Iris pigment epithelial cell (primary cell): ENCODE measurements around the gene ANKS6.
"Not testable (repeated sequence)": the region's sequence is repeated elsewhere in the genome, so short reads cannot be mapped to it uniquely, and the experiment has no call there.

ENCODE experiments used
- DNase-seq: peaks from one replicate; pipeline ENCODE4 v3.0.0-alpha.2; 2011; ENCODE audit warnings: low read depth

The ANKS6 gene

GRCh38 chr9:98701576-98701975, 94.8 kb downstream of the ANKS6 start:
- no peak for DNase-seq

DNA sequence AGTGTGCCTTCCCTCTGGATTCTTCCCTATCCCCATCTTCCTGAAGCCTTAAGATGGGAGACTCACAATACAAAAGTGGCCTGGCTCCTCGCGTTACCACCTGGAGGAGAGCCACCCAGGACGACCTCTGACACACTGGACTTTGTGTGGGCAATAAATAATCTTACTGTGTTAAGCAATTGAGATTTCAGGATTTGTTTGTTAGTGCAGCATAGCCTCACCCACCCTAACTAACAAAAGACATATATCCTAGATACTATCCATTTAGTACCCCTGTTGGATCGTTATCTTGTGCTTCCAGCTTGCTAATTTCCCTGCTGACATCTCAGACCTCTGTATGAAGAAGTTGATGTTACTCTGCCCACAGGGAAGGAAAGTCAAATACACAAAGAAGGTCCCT, 95.6 kb downstream of the ANKS6 start:
- DNase-seq = no peak

DNA sequence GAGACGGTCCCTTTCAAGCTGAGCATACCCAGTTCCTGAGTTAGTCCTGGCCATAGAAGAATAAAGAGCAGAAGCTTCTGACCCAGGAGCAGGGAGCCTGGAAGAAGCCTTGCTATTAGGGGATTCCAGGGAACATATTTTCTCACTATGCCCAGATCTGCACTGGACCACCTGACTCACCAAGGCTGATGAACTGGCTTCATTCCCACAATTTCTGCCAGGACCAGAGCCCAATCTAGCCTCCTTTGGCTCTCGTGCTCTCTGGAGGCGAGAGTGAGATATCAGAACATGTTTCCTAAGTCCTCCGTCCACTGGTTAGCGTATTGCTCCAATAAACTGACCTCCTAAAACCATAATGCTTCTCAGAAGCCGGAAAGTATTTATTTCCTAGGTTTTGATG, 97.5 kb downstream of the ANKS6 start:
- DNase-seq = no peak

DNA sequence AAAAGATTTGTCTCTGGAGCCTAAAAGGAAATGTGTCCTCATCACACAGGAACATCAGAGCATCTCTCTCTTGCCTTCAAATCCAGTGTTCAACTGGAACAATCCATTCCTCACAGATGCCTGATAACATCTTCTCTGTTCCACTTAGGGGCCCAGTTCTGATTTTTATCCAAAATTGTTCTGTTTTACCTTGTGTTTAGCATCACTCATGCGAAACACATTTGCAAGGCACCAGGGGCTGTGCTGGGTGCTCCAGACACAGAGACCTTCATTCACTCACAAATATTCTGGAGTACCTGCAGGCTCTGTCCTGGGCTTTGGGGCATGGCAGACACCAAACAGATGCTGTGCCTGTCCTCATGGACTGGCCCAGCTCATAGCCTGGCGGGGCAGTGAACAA, 101.4 kb downstream of the ANKS6 start:
- DNase-seq = no peak

DNA sequence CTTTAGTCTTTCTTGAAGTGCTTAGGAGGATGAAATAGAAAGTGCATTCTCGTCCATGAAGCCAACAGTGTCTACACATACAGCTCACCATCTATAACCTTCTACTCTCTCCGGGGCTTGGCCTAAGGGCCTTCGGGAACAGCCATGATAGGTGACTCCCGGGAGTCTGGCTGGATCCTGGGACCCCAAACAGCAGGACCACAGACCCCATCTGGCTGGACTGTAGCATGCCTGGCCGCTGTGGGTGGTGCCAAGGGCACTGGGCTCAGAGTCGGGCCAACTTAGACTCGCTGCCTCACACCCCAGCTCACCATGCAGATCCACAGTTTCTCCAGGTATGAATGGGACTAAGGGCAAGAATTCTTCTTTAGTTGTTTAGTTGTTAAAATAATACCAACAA, 104.0 kb downstream of the ANKS6 start:
- DNase-seq = no peak

DNA sequence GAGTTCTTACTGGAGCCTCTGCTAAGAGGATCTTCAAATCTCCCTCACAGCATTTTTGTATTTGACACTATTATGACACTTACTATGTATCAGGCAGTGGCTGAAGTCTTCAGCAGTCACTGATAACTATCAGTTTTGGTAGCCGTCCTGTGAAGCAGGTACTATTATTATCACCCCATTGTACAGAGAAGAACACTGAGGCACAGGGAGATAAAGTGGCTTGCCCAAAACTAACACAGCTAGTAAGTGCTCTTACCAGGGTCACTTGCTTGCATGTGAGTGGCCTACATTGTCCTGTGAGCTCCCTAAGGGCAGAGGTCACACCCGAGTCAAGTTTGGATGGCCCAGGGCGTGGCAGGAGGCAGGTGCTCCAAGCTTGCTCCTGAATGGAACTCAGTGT, 104.5 kb downstream of the ANKS6 start:
- no peak for DNase-seq

DNA sequence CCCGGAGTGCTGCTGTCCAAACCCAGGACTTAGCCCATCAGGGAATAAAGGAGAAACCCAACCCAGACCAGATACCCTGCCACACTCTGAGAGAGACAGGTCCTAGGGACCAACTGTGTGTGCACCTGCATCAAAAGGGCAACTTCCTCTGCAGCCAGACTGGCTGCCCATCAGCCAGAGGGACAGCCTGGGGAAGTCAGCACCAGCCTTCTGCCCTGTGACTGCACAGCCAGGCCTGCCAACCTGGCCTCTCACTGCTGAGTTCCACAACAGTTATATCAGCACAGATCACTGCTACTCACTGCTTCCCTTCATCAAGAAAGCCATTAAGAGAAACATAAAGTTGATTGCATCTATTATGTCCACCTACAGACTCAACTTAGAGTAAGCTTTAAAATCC, 105.7 kb downstream of the ANKS6 start:
- DNase-seq = no peak

DNA sequence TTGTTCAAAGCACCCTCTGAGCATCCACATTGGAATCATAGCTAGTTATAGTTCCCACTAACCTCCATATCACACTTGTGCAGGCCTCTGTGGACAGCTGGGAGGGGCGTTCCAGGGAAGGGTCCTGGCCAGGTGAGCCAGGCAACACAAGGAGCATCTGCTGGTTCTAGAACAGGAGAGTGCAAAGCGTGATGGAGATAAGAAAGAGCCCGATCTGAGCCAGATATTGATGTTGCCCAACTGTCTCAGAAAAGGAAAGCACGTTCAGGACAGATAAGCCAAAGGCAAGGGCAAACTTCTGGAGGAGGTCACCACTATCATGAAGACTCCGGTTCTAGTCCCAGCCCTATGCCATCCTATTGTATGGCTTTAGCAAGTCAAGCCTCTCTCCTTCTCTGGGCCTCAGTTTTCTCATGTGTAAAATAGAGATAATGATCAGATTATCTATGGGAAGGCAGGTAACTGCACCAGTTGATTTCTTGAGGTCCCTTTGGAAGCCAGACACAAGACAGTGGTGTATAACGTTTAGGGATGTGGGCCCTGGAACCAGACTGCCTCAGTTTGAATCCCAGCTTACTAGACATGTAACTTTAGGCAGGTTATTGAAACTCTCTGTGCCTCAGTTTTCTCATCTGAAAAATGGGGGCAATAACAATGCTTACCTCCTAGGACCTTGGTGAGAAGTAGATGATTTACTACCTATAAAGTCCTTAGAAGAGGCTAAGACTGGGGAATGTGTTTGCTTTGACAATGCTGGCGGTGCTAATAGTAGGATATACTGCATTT, 107.5 kb downstream of the ANKS6 start:
- DNase-seq = no peak

DNA sequence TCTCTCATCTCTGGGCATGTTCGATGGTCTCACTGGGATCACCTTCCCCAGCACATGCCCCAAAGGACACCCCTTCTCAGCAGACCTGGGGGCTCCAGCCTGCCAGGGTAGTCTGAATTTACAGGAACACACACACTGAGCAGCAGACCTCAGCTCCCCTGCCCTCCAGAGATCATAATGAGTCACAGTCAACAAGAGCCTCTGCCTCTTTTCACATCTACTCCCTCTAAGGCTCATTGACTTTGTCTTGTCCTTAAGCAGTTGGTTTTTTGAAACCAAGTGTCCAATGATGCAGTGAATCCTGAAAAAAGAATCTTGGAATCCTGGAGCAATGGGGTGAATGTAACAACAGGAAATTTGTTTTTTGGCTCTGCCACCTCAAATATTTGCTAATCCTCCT, 108.4 kb downstream of the ANKS6 start:
- no peak for DNase-seq

DNA sequence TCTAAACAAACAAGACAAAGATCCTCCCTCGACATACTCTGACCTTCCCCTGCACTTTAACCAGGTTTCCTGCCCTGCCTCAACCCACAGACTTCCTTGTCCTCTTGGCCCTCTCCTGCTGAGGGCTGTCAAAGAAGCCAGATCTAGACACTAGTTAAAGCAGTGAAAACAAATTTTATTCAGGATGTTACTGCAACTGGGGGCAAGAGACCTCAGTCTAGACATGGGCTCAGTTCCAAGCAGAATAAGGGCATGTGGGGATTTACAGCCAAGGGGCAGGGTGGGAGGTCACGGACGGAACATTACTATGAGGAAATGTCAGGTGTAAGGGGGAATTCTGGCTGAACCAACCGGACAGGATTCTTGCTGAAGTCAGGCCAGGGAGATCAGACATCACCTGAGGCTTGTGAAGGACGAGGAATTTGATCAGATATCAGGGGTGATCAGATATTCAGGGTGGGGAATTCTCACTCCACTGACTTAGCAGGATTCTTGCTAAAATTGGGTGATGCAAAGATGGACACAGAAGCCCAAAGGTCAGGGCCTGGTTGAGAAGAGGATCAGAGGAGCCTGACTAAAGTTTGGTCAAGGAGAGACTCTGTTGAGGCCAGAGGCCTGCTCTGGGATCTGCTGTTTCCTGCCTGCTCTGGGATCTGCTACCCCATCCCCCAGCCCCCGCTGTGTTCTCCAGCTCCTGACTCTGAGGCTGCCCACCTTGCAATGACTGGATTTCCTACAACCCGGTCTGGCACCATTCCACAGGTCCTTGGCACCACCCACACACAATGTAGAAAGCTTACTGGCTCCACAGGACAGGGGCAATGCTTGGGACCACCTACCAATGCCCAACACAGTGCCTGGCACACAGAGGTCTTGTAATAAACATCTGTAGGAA, 109.1 kb downstream of the ANKS6 start:
- DNase-seq = no peak

GRCh38 chr9:98684816-98685215, 111.5 kb downstream of the ANKS6 start:
- DNase-seq = not testable (repeated sequence)
